Muscle of arm (tissue), 12 donors: Measurements from ENCODE around the gene PARD3B. TPM values are rescaled to one million over a fixed set of nuclear protein-coding genes. Genes with fewer than 3 reads are reported as not detected.
"Not testable (repeated sequence)": the region's sequence is repeated elsewhere in the genome, so short reads cannot be mapped to it uniquely, and the experiment has no call there.

Experiments used
- DNase-seq: peaks from one replicate; pipeline ENCODE4 v3.0.0-alpha.2; 2013
- polyA plus RNA-seq, 12 donors: library from polyadenylated mRNA; unstranded; fragments of 120-200 nt; gene quantifications; one replicate each; pipeline ENCODE4 v1.2.1, GENCODE V29; 2013; ENCODE audit not compliant: insufficient read length in 12 of 12

The PARD3B gene
- polyA plus RNA-seq, 12 donors, result 7.3 to 12.2 (median 8.5) TPM; not detected in 1

DNA sequence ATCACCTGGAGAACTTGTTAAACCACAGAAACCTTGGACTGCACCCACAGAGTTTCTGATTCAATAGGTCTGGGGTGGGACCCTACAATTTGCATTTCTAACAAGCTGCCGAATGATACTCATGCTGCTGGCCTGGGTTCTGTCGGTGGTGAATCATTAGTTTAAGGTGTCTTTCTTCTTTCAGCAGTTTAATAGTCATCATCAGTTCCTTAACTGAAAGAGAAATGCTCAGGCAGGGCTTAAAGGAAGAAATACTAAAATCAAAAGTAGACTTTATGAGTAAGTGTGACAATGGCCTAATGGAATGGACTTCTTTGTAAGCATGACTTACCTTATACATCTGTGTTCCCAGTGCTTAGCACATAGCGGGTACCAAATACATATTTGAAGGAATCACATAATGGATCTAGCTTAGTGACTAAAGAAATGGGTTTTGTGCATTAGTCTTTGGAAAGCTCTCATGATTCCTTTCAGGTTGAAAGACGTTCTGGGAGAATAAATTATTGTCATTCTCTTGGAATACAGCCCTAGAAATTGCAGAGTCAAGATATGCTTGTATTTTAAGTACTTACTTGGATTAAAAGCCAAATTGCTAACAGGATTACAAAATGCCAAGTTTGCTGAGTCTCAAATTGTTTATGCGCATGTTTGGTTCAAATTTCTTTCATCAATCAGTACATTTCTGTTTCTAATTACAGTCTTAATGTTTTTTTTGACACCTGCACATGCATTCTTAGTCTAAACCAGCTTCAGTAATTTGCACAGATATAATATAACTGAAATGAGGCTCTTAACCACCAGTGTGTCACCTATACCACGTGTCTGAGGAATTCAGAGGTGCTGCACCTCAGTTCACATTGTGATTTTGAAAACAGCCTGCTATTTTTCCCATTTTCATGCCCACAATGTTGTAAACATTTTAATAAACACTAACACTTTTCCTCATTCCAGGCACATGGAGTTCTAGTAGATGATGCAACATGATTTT lies 916.7 kb downstream of the PARD3B start:
- no peak for DNase-seq

DNA sequence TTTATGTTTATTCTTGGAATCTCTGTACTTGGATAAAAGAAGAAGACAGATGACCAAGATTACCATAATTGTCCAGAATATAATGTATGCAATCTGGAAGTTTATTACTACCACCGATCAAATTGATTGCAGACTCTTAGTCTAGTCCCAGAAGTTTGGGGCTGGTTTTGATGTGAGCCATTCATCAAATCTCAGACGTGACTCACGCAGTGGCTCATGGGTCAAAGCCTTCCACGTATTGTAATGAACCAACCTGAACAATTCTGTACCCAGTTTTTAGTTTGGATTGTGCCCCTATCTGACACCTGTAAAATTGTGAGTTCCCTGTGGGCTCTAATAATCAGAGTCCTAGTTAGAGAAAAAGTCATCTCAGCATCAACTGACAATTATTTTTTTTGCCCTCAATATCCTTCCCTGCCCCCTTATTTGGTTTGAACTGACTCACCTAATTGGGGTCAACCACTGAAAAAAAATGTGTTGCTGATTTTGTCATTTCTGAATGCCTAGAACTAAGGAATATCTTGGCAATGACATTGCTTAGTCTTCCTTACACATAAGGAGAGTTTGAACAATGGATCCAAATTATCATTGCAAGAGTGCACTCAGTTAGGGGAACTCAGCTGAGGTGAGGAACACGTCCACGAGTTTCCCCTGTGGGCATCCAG lies 917.5 kb downstream of the PARD3B start:
- no peak for DNase-seq

GRCh38 chr2:205463466-205464025 lies 918.3 kb downstream of the PARD3B start:
- no peak for DNase-seq

DNA sequence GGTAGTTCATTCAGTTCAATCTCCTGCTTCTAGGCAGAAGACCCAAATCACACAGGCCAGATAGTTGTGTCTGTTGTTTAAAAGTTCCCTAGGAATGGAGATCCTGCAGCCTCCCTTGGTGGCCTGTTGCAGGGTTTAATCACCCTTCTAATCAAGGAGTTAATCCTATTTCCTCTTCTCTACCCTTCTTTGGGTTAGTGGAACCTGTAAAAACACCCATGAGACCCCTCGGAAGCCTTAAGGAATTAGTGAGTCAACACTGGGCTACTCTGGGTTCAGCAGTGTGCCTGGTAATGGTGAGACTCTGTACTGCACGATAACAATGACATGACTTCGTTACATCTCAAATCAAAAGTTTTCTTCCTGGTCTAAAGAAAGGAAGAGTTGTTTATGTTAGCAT lies 919.4 kb downstream of the PARD3B start:
- DNase-seq, result no peak

DNA sequence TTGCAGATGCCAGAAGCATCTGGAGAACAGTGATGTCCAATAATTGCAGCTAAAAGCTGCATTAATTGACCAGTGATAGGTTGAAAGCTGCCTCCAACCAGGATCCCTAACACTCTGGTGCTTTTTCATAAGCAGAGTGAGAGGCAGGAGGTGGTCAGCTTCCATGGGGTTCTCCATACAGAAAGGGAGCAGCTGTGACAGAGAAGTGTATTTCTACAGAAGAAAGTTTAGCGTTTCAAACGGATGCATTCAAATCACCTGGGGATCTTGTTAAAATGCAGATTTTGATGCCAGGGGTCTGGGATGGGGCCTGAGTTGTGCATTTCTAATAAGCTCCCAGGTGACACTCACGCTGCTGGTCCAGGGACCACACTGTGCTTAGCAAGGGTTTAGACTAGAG lies 920.5 kb downstream of the PARD3B start:
- DNase-seq, result no peak

GRCh38 chr2:205471776-205472175 lies 926.5 kb downstream of the PARD3B start:
- DNase-seq, result no peak

GRCh38 chr2:205473791-205474190 lies 928.5 kb downstream of the PARD3B start:
- no peak for DNase-seq

- DNase-seq, result peak; percentile 23
Observed at GRCh38 chr2:205474741-205475415, 929.6 kb downstream of the PARD3B start.

DNA sequence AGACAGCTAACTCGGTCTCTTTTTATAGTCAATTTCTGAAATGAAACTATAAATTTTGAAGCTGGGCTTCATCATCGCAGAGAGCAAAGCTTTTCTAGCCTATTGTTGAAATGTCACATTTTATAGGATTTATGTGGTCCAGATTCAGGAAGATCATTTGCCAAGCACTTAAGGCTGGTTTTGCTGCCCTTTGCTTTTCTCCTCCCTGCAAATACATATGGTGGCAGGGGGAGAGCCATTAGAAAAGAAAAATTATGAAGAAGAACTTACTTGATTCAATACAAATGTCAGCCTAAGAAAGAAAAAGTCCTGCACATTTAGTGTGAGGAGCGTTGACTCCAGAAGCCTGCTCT lies 930.1 kb downstream of the PARD3B start:
- DNase-seq, result no peak

DNA sequence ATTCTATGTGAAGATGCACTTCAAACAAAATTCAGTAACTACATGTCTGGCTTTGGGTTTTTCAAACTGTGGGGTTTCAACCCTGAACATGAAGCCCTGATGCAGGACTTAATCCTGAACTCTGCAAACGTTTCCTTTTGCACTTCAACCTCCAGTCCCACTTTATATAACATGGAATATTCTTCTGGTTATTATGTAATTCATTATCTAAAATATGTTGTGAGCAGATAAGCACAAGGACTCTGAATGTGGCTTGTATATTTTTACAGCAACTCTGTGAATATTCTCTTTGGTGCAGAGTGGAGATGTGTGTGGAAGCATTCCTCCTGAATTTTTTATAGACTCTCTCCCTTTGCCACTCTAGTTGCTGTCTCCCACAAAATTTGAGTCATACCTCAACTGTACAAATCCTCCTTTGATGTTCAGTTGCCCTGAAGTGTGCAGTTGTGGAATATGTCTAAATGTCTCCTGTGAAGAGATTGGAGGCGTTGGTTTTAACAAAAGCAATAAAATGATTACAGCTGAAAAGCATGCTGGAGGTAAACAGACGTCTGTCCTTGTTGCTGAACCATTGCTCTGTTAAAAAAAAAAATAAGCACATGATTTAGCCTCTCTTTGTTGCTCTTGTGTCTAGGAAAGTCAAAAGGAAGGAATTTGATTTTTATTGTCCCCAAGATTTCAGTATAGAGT lies 931.9 kb downstream of the PARD3B start:
- DNase-seq, result no peak

DNA sequence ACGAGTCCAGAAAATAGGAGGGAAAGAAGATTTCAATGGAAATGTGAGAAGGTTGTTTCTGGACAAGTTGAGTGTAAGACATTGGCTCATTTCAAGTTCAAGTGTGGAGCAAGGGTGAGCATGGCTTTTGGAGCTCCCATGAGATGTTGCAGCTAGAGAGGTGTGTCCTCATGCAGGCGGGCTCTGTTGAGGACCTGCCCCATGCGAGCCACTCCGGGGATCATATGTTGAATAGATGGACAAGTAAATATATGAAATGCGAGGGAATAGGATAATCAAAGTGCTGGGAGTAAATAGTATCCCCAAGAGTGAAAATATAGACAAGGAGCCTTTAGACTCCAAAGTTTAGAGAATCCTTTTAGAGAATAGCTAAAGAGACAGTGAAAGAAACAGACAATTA lies 936.6 kb downstream of the PARD3B start:
- no peak for DNase-seq

- DNase-seq, result peak; percentile 67
Observed at GRCh38 chr2:205482399-205483081, 937.3 kb downstream of the PARD3B start.

- no peak for DNase-seq
Observed at GRCh38 chr2:205483095-205483494, 937.8 kb downstream of the PARD3B start.

DNA sequence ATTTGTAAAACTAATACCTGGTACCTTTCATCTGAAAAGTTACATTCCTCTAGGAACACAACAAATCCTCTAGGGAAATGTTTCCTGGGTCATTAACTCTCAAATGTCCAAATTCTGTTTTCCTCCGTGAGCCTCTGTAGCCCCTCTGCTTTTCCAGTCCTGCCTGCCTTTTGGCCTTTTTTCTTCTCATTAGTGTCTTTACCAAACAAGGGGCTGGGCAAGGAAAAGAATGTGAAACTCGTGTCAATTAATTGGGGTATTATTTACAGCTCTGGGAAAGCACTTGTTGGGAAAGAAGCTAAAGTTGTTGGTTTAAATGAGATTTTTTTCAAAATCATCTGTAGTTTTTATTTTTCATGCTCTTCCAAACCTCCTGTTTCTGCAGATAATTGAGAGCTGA lies 938.9 kb downstream of the PARD3B start:
- no peak for DNase-seq

GRCh38 chr2:205484764-205485163 lies 939.5 kb downstream of the PARD3B start:
- DNase-seq, result no peak

GRCh38 chr2:205493528-205493927 lies 948.3 kb downstream of the PARD3B start:
- not testable (repeated sequence) for DNase-seq

GRCh38 chr2:205494537-205495235 lies 949.4 kb downstream of the PARD3B start:
- DNase-seq, result no peak

DNA sequence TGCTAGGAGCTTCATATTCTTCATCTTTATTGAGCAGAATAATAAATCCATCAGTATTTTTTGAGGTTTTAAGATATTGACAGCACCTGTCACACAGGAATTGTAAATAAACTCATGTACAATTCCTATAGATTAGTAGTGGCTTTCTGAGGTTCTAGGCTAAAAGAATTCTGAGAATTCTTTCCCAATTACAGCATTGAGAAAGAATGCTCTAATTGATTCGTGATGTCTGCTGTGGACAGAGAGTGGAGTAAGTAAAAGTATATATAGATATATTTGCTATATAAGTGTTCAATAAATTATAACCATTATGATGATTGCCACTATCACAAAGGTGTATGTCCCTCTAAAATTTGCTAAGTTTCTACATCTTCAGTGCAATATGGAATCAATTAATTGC lies 950.5 kb downstream of the PARD3B start:
- DNase-seq, result no peak

GRCh38 chr2:205496370-205496769 lies 951.1 kb downstream of the PARD3B start:
- no peak for DNase-seq

- DNase-seq, result no peak
Observed at GRCh38 chr2:205496772-205497171, 951.5 kb downstream of the PARD3B start.
